NCI-H2171 treated with DMSO at 0.1 percent for 48 hours (cell line): Measurements from ENCODE around the gene VSIG10L.

ENCODE experiments used
- DNase-seq: peaks from one replicate; lab custom pipeline; 2025; lab: John Stamatoyannopoulos, UW

VSIG10L gene

DNA sequence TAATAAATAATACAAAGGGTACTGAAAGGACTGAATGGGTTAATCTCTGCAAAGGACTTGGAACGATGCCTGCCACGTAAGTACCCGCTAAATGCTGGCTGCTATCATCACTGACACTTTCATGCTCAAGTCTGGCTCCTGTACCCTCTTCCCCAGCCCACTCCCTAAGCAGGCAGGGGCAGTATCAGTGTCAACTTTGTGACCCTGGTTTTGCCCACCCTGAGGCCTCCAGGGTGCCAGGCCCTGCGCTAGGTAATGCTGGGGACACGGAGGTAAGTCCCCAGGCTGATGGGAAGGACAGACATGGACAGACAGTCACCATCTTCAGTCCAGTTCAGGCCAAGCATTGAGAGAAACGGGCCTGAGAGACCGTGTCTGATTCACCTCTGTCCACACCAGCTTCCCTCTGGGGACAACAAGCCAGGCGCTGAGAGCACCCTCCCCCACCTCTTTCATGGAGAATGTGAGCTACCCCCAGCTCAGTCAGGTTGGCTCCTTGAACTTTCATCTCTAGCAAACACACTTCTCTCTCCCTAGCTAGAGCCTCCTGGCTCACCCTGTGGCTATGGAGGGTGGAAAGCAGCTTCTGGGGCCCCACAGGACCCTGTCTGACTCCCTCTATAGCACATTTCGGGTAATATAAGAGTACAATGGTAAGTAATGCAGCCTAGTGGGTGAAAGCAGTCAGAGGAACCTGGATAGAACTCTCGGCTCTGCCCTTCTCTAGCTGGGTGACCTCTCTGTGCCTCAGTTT is 23.4 kb upstream of the VSIG10L start:
- no peak for DNase-seq

DNA sequence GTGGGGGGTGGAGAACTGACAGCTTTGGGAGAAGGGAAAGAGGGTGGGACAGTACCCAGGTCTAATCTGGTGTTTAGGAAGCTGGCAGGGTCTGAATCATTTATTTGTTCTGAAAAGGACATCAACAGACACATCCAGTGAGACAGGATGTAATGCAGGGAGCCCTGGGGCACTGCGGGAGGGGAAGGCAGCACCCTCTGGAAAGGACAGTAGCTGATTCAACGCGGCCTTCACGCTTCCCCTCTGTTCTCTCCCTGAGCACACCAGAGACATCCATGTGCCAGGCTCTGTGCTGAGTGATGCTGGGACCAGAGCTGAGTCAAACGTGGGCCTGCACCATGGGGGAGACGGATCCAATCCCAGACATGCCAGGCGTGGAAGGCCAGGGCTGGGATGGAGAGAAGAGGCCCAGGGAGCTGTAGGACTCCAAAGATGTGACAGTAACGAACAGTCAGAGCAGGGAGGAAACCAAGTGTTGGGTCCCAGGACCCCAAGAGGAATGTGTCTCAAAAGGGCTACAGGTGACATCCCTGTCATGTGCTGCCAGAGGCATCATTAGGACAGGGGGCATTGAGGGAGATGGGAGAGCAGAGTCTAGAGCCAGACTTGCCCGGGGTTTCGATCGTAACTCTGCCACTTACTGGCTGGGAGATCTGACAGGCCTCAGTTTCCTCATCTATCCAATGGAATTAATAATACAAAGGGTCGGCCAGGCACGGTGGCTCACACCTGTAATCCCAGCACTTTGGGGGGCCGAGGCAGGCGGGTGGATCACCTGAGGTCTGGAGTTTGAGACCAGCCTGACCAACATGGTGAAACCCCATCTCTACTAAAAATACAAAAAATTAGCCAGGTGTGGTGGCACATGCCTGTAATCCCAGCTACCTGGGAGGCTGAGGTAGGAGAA is 22.5 kb upstream of the VSIG10L start:
- DNase-seq, result no peak

DNA sequence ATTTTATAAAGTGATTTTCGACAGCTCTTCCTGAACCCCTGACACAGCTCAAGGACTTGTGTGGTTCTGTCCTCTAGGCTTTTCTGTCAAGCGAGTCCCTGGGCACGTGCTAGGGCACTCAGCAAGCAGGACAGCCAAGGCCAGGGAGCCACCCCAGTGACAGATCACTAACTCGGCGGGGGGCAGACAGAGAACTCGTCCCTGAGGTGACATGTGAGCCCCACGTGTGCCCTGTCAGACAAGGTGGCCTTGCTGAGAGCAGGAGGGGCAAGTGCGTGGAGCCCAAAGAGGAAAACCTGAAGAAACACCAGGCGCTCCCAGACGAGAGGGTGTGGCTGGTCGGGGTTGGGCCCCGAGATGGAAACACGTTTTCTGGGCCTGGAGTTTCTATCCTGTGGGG is 19.3 kb upstream of the VSIG10L start:
- no peak for DNase-seq

DNA sequence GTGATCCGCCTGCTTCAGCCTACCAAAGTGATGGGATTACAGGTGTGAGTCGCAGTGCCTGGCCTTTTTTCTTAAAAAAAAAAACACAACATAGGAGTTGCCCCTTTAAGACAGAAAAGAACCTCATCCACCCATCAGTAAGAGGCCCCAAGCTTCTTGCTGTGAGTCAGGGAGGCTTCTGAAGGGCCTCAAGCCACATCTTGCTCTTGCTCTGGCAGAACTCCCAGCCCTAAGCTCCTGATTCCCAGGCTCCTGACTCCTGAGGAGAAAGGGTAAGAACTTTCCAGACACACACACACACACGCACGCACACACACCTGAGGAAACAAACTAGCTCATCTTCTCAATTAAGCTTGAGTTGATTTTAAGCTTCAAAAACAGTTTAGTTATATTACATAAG is 17.4 kb upstream of the VSIG10L start:
- DNase-seq, result no peak

DNA sequence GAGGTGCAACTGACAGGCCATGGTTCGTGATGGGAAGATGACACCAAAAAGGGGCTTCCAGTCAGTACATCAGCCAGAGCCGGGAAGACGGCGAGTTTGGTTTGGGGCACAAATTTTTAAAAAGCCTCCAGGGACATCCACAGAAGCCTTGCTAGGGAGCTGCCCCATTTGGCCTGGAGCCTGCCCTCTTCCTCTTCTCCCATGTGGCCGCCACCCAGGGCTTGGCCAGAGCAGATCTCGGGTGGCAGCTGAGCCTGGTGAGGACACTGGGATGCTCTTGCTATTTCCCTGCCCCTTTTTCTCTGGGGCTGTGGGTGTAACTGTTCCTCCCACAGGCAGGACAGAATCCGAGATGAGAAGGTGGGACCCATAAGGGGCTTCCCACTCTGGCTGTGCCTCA is 16.0 kb upstream of the VSIG10L start:
- DNase-seq, result no peak

DNA sequence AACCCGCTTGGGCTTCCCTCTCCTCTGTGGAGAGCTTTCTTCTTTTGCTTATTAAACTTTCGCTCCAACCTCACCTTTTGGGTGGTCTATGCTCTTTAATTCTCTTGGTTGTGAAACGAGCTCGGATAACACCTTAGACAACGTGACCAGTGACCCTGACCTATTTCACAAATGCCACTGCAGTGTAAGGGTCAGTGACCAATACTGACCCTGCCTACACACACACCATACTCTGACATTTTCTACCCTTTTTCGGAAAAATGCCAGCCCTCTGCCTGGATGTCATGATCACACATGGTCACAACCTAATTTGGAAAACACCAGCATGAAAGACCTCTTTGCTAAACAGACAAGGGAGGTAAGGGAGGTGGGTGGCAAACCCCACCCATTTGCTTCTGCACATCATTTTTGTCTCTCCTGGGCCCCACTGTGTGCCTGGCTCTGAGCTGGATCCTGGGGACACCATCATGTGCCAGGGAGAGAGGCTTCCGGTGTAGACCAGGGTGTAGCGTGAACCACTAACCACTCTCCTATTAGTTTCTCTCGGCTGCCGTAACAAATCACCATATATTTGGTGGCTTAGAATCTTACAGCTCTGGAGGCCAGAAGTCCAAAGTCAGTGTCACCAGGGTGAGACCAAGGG is 14.3 kb upstream of the VSIG10L start:
- no peak for DNase-seq

DNA sequence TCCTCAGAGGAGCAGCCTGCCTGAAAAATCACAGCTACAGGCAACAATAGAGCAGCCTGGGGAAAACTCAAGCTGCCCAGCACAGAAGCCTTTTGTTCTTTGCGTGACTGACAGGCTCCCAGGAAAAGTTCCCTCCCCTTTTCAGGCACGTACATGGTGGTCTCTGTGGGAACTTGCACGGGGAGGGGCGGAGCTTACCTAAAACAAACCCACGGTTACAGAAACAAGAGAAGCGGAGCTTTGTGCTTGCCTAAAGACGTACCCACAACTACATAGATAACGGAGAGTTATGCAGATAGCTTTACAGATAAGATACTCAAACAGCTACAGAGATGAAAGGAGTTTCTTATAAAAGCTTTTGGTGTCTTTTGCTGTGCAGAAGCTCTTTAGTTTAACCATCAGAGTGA is 12.8 kb upstream of the VSIG10L start:
- DNase-seq, result no peak

DNA sequence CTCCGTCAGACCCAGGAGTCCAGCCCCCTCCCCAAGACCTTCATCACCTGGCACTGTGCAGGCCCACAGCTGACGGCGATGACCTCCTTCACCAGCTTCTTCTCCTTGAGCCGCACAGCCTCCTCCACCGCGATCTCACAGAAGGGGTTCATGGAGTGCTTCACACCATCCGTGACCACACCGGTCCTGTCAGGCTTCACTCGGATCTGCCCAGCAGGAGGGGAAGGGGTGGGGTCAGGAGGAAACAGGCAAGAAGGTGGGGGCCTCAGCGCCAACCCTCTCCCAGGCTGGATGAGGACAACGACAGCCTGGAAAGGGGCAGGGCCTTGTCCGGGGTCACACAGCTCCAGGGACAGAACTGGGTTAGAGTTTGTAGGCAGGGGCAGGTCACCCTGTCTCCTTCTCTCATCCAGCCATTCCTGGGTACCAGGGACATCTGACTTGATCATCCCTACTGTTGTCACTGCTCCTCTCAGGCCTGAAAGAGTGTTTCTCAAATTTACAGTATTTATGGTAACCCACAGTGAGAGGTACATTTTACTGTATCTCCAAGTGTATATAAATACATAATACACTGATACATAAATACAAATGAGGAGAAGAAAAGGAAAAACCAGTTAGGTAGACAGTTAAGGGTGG is 12.3 kb upstream of the VSIG10L start:
- DNase-seq, result no peak

DNA sequence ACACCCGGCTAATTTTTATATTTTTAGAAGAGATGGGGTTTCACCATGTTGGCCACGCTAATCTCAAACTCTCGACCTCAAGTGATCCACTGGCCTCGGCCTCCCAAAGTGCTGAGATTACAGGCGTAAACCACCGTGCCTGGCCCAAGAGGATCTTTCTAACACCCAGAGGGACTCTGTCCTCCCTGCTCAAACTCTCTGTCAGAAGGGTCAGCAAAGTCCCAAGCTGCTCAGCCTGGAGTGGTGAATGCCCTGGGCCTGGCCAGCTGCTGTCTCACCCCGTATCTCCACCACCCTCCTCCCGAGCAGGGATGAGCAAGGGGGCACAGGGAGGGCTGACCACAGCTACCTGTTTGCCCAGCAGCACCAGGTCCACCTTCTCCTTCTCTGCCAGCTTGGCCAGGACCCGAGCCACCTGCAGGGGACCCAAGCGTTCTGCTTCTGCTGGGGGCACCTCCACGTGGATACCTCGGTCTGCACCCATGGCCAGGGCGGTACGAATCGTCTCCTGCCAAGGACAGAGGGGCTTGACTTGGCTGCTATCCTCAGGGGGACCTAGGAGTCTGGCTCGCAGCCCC is 10.9 kb upstream of the VSIG10L start:
- no peak for DNase-seq

DNA sequence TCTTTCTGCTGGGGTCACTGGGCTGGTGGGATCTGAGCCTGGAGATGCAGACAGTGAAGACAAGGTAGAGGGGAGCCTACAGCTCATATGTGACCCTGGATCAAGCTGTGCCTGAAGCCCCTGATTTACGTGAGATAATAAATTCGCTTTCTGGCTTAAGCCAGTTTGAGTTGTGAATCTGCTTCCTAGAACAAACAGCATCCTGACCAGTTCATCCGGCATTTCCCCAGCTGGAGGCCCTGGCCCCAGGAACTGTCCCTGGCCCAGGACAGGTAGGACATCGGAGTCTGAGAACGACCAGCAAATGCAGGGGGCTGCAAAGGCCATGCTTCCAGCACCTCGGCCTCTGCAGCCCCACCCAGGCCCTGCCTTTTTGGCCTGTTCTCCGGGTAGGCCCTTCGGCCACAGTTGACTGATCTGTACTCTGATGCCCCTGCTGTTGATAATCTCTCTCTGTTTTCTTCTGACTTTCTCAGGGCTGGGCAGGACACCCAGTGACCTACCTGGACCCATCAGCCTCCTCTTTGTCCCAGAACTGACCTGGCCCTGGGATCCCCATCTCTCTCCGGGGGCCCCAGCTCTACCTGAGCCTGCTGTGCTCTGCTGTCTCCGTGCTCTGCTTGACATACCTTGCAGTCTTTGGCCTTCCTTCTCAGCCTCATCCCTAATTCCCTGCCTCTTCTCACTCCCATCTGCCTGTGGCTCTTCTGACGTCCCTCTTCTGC is 9.5 kb upstream of the VSIG10L start:
- no peak for DNase-seq

DNA sequence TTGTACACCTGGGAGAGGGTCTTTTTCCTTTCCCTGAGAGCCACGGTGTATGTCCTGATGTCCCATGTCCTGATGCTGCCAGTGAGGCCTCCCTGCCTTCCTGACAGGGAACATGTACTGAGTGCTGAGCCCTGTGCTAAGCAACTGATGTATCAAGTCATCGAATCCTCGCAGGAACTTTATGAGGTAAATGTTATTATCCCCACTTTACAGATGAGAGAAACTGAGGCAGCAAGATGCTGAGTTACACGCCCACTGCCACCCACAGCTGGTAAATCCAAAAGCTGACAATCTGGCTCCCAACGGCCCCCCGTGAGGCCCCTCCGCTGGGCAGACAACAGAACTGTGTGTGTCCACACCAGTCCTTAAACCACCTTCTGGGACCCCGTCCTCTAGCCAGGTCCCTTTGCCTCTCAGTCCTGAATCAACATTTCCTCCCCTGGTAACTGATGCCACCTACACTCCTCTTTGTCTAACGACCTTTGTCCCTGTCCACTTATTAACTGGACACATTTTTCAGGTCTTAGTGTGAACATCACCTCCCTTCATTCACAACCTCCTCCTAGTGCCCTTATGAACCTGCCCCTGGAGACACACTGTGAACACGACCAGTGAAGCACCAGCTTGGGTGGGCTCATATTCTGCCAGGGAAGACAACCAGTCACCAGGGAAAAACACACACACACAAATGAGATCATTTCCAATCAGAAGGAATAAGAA is 5.4 kb upstream of the VSIG10L start:
- DNase-seq, result no peak

DNA sequence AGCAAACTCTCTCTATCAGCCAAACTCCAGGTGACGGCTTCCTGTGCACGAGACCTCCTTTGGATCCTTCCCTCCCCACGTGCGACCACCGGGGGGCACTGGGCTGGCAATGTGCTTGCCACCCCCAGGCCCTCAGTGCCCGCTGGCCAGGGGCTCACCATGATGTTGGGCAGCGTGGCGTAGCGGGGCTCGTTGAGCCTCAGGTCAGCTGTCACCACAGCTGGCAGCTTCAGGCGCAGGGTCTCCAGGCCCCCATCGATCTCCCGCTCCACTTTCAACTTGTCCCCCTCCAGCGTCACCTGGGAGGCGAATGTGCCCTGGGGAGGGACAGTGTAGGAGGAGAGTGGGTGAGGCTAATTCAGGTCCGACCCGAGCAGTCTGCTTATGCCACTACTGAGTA is 4.8 kb upstream of the VSIG10L start:
- no peak for DNase-seq

DNA sequence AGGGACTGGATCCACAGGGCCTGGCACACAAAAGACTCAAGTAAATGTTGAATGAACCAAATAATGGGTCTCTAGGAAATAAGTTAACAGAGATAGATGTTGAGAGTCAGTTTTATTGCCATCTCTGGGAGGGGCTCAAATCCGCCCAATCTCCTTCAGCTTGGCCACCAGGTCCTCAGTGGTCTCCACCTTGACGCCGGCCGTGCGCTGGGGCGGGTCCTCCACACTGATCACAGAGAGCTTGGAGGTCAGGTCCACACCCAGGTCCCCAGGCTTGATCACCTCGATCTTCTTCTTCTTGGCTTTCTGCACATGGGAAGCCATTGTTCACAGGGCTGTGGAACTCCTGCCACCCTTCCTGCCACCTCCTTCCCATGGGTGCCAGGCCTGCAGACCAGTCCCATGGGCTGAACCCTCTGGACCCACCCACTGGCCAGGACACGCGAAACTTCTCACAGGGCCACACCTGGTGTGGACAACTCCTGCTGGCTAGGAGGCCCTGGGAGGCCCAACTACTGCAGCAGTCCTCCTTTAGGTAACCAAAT is 3.2 kb upstream of the VSIG10L start:
- DNase-seq, result no peak

DNA sequence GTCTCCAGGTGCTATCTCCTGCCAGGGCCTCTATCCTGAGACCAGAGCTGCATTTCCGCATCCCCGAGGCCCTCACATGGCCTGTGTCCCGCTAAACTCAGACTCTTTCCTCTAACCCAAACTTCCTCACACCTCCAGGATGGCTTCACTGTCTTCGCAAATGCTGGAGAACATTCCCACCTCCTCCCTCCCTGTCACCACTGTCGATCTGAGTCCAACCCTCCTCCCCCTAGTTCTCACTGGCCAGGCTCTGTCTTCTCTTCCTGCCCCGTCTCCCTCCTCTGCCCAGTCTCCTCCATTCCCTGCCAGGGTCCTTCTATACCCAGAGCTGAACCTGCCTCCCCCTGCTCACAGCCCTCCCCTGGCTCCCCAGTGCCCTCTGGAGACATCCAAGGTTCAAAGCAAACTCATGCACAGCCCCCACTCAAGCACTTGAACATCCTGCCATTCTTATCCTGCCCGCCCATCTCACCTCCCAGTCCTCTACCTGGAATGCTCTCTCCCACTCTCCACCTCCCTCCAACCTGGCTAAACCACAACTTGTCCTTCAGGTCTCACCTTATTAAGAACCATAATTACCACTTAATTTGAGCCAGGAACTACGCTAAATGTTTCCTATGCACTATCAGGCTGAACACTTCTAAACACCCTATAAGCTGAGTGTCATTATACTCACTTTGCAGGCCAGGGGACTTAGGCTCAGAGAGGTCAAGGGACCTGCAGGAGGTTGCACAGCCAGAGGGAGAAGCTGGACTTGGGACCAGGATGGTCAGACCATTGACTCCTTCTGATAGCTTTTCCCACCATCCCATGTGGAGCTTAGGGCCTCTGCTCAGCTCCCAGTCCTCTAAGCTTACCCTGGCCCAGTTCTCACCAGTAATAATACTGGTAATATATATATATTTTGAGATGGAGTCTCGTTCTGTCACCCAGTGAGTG is 961 bp upstream of the VSIG10L start:
- no peak for DNase-seq

DNA sequence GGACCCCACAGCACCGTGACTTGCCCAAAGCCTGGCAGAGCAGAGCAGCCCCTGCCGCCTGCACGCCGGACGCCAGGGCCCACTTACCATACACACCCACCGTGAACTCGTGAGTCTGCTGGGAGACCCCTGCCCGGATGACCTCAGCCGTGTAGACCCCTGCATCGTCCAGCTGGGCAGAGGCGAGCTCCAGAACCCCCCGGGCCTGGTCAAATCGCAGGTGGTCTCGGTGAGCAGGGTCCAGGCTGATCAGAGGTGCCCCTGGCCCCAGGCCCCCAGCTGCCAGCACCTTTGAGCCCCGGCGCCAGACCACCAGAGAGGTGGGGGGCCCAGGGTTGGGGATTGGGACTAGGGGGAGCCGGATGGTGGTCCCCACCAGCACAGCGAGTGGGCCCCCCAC is 873 bp downstream of the VSIG10L start:
- no peak for DNase-seq

DNA sequence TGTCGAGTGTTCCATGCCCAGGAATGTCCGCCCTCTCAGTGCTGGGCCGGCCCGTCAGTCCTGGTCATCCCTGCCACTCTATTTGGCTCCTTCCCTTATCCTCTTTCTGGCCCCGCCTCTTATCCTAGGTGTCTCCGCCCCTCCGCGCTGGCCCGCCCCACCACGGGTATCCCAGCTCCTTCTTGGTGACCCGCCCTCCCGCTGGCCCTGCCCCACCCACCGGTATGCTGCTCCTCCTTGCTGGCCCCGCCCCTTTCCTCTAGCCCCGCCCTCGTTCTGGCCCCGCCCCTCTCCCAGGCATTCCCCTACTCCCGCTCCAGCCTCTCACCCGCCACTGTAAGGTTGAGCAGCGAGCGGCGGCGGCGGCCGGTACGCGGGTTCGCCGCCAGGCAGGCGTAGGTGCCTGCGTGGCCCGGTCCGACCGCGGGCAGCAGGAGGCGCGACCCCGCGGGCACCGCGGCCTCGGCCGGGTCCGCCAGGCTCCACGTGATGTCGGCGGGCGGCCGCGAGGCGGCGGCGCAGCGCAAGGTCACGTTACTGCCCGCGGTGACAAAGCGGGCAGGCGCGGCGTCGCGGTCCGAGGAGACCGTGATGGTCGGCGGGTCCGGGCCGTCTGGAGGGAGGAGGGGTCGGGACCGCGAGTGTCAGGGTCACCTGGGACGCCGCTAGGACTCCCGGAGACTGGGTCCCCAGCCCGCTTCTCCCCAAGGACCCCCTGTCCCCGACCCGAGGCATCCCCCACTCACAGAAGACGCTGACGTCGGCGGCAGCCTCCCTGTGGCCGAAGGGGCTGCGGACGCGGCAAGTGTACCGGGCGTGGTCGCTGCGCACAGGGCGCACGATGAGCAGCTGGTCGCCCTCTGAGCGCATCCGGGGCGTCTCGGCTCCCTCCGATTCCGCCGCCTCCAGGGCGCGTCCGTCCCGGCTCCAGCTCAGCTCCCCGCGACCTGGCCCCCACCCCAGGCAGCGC is 2.0 kb downstream of the VSIG10L start:
- DNase-seq, result peak; percentile 67

DNA sequence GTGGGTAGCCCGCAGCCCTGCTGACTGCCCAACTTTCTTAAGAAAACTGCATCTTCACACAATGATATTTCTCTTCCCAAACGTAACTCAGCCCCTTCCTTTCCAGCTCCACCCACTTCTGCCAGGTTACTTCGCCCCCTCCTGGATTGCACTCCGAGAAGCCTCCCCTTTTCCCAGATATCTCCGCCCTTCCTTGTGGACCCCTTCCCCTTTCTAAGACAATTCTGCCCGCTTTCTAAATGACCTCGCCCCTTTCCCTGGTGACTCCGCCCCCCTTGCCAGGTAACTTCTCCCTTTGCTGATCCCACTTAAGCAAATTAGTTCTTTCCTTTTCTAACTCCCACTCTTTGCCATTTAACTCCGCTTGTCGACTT is 2.6 kb downstream of the VSIG10L start:
- DNase-seq, result no peak
